A204.1 (cell line): ENCODE data around the gene UST.
"Not testable (repeated sequence)": the region's sequence is repeated elsewhere in the genome, so short reads cannot be mapped to it uniquely, and the experiment has no call there.

Experiments
- FAIRE-seq: peaks from 2 replicates; lab custom pipeline; 2012; peaks lifted over from hg19 to GRCh38; lab: Jason Lieb, UNC

Gene UST

DNA sequence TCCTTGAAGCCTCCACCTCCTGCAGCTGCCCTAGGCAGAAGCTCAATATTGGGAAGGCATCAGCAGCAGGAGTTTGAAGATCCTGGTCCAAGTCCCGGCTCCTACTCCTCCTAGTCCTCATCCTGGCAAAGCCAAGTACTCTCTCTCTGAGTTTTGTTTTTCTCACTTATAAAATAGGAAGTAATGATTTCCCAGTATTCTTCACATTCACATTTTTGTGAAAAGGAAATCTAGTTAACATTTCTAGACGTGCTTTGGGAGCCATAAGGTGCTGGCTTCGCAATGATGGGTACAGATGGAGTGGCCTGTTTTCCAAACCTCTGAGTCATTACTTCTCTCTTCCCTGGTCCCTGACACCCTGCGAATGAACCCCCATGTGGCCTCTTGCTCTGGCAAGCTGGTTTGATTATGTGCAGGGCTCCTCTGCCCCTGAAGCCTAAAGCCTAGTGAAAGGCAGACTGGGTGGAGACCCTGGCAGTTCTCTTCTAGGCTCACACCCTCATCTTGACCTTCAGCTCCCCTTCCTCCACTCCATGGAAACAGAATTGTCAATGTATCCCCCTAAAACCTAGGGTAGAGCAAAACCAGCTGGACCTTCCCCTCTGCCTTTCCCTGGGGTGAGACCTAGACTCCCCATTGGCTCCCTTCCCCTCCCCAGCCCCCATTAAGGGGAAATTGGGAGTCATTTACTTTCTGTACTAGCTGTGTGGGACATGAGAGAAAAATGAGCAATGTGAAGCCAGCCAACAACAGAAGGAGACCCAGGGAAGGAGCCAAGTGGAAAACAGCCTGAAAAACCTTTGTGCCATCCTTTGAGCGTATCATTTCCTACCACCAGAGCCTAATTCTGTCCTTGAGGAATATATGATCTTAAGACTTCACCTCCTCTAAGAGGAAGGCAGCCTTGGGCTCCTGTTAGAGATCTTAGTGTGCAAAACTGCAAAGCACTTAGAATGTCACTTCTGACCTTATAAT, 158.4 kb downstream of the UST start:
- no peak for FAIRE-seq

DNA sequence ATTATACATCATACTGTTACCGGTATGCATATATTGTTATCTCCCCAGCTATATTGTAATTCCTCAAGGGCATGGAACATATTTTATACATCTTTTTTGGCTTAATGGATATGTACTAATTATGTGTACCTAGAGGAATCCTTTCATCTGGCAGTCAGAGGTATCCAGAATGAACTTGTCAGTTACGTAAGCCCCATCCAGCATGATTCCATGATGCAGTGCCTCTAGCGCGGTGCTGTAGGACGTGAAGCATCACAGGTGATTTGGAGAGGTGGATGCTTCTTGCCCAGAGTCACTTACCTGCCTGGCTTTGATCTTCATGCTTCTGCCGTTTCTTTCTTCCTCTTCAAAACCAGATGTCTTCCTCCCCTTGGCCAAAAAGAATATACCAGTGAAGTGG, 159.1 kb downstream of the UST start:
- no peak for FAIRE-seq

DNA sequence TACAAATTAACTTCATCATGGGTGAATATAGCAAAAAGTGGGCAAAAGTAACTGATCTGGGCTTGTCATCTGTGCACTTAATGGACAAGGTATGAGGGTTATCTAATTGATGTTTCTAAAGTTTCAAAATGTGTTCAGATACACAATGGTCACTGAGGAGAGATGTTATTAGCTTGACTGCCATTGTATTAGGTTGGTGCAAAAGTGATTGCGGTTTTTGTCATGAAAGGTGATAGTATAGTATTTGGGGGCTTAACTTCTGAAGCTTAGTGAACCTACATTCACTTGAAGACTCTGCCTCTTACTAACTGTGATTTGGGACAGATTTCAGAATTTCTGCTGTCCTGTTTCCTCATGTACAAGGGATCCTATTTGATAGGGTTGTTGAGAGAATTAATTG, 159.6 kb downstream of the UST start:
- FAIRE-seq, result no peak

DNA sequence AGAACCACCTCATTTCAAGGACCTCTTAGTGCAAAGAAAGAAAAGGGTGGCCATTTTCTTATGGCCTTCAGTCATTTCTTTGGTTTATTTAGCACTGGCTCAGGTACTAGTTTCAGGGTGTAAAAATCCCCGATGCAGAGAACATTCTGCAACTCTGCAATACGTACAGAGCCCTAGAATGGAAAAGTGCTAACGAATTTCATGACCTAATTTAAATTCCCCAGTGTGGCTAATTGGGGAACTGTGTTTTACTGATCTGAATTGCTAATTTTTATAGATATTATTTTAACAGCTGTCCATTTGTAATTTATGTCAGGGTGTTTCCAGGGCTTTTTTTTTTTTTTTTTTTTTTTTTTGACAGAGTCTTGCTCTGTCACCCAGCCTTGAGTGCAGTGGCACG, 160.7 kb downstream of the UST start:
- FAIRE-seq, result no peak

DNA sequence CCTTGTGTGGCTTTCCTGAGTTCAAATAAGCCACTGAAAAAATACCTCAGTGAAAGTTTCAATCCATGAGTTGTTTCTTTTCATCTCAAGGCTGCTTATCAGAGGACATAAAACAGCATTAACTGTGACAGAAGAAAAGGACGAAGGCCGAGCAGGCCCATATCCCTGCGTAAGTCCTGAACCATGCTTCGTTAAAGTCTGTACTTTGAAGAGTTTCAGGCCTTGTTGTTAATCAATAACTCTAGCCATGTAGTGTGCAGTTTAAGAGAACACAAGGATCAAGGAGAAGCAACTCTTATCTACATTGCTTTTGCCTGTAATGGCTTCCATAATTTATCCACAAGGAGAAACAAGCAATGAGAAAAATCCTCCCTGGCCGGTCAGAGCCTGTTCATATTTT, 165.4 kb downstream of the UST start:
- FAIRE-seq, result no peak

DNA sequence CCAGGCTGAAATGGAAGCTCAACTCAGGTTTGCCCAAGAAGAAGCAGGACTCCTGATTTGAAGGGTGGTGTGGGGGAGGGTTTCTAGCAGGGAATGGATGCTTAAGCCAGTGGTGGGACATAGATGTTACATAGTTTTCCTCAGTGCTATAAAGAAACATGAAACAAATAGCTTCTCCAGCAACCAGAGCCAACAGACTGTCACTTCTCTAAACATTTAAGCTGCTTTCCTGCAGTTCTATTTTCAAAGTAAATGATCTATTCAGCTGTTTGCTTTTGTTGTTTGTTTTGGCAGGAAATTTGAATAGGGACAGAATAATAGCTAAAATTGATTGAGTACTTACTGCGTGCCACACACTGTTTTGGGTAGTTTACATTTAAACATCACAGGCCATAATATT, 169.0 kb downstream of the UST start:
- no peak for FAIRE-seq

DNA sequence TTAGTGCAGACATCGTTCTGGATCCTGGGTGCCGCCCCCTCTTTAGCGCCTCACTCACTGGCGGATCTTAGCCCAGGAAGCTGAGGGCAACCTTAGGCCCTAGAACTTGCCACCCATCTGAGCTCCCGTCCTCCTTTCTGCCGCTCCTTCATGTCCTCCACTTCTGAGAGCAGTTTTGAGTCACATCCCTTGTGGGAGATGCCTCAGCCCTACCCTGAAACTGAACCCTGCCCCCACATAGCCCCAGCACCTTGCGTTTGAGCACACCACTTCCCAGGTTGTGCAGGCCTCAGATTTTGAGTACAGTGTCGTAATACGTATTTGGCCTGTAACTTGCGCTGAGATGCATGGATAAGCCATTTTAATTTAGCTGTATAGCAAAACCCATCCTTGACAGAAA, 169.7 kb downstream of the UST start:
- not testable (repeated sequence) for FAIRE-seq

DNA sequence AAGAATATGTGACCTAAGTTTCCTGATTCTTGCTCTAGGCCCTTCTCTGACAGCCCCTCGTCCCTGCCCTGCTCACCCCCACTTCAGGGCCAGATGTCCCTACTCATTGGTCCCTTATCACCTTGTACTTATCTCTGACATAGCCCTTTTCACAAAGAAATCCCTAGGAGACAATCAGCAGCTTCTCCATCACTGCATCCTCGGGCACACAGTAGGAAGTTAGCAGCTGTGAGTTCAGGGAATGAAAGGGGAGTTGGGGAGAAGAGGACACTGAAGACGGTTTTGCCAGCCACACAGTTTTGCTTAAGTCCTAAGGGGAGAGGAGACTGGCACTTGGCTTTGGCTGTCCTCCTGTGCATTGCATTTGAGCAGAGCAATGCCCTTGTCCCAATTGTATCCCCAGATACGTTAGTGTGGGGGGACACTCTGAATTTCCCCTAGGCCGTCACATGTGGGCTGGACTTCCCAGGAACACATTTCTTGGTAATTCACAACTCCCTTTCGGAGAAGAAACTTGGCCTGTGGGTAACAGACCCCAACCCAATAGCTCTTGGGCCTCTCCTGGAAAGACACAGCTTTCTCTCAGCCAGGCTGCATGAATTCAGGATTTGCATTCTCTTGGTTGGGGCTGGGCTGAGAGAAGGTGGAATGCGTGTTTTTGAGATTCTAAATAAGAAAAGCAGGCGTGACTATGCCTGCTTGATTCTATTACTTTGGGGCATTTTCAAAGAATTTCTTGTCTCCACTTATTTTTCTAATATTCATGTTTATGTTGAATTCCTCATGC, 177.6 kb downstream of the UST start:
- FAIRE-seq, result no peak

DNA sequence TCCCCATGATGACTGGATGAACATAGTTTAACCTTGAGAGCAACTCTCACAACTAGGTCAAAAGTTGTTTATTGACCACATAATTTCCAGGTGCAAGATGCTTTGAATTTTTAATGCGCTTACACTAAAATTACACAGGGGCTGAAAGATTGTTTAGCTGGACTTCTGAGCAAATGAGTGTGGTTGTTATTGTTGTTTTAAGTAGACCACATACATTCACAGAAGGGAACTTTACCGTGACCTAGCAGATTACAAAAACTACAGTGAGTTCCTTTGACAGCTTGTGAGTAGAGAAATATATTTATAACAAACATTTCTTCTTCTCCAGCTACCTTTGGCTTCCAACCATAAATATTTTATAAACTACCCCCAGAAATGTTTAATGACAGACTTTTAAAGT, 178.9 kb downstream of the UST start:
- FAIRE-seq, result no peak

DNA sequence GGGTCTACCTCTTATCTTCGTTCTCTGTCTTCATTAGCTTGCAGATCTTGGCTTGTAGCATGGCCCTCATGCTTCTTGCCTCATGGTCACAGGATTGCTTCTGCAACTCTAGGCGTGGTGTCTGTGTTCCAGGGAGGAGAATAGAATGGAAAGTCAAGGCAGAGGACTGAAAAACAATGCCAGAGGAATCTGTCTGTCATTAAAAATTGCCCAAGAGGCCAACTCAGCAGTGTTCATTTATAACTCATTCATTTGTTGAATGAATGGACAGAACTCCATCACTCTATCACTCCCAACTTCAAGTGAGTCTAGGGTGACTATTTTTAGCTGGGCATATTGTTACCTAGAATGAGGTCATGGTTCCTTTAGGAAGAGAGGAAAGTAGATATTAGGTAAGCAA, 179.6 kb downstream of the UST start:
- no peak for FAIRE-seq

DNA sequence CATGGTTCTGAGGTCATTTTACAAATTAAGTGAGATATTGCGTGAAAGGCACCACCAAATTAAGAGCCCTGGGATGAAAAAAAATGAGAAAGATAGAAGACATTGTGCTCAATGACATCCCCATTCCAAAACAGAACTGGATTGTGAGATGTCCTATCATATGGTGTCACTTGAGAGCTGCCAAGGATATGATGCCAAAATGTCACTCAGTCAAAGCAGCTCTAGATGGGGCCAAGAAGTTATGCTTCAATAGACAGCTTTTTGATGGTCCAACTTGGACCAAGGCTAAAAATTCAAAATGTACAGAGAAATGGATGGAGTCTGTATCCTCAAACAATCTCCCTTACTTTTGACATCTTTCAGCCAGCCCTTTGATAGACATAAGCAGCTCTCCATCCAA, 180.8 kb downstream of the UST start:
- FAIRE-seq, result no peak

DNA sequence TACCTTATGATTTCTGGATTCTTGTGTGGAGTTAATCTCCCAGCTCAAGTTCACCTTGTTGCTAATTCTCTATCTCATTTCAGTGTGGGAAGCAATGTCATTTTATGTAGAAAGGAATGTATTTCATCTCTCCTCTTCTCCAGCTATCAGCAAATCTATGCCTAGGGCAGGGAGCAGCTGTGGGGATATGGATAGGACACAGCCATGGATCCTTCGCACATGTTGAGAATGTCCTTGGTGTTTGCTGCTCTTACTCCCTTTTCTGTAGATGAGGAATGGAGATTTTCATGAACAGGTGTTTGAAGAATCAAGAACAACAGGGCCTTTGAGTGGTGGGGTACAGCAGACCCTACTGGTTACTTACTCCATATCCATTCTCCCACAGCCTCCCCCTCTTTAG, 182.0 kb downstream of the UST start:
- no peak for FAIRE-seq

DNA sequence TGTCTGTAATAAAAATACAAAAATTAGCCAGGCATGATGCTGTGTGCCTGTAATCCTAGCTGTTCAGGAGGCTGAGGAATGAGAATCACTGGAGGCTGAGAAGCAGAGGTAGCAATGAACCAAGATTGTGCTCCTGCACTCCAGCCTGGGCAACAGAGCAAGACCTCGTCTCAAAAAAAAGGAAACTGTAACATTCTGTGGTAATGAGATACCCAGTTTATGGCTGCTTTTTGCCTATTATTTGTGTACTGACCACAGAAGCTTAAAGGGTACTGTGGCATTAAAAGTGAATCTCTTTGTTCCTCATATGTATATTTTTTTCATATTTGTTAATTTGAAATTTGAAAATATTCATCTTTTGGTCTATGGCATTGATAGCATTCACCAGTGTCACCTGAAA, 185.4 kb downstream of the UST start:
- FAIRE-seq, result no peak

DNA sequence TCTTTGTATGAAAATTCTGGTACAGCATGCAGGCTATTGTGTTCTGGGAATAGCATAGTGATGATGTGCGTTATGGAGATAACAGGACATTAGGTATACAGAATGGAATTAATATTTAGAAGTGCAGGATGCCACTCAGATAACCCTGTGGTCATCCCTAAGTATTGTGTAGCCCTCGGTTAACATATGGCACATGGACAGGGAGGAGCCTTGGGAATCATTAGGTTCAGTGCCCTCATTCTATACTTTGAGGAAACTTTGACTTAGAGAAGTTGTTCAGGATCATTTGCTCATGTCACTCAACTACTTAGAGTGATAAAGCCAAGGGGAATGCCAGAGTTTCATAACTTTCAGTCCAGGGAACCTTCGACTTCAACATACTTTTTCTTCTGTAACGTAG, 185.9 kb downstream of the UST start:
- FAIRE-seq, result no peak

DNA sequence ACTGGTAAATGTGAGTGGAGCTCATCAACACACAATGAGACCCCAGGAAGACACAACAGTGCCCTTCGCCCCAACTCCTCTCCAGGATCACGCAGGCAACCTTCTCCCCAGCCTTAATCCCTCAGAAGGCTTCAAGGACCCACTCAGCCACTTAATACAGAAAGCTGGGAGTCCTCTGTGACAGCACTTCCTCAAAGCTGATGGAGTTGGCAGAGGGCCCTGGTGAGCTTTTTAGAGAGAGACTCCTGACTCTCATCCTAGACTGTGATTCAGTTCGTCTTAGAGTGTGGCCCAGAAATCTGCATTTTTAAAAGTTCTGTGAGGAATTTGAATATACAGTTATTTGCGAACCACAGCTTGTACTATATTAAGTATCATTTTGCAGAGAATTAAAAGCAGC, 187.7 kb downstream of the UST start:
- no peak for FAIRE-seq

DNA sequence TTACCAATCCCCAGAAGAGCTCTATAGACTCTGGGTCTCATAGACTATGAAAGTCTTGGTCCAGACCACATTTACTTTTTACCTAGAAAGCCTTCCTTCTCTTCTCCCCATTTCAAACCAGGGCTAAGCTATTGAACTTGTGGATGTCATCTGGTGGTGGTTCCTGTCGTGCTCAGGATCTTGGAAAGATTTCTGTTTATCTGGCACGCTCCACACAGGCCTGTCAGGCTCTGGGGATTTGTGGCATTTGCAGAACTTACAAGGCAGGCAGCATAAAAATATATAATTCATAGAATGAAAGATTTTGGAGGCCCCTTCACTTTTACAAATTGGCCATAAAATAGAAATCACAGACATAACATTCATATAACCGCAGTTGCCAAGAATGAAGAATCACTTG, 188.1 kb downstream of the UST start:
- FAIRE-seq, result no peak

DNA sequence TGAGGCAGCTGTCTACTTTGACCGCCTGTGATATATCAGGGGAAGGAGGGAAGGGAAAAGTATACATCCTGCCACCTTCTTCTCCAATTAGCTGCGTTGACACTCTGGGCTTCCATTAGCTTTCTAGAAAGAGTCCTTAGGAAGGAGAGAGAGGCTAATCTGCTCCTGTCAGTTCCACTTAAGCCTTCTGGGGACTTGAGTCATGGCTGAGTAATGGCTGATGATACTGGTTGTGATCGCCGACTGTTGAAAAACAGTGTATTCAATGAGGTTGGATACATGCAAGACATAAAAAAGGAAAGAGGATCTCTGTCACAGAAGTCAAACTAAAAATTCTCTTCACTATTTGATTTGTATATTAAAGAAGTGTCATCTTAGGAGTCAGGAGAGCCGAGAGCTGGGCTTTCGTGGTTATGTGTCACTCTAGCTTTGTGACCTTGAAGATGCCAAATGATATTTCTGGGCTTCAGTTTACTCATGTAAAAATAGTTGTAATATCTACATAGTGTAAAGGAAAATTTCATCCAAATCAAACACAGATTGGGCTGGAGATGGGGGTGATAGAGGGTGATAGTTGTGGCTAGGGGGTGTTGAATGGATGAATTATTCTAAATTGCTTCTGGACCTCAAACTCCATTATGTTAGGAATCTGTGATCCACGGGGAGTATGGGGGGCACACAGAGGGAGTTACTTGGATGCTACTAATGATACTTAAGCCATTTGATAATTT, 189.0 kb downstream of the UST start:
- no peak for FAIRE-seq

DNA sequence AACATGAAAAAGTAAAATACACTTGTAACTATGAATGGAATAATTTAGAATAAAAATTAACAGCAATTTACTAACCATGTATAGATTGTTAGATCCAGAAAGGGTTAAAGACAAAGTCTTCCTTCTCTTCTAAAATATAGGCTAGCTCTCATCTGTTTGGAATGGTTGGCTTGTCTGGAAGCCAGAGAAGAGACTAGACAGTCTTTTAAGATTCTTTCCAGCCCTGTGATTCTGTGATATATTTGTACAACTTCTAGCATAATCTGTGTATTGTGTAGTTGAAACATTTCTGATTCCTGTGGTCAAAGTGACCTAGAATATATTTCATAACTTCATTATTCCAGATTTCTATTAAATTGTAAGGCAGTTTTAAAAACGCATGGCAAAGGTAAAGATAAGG, 196.6 kb downstream of the UST start:
- FAIRE-seq, result no peak

DNA sequence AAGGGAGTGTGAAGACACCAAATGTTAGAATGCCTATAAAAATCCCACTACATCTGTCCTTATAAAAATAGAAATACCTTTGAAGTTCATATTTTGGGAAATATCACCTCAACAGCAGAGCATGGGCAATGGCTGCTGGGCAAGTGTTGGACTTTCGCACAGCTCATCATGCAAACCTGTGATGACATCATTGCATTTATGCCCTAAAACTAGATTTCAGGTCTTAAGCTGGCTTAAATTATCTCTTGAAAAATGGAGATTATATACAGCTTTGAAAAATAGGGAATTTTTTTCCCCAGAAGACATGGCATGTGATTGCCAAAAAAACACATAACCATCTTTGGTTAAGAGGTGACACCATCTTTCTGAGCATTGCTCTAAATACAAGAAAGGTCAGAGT, 197.8 kb downstream of the UST start:
- FAIRE-seq, result no peak

DNA sequence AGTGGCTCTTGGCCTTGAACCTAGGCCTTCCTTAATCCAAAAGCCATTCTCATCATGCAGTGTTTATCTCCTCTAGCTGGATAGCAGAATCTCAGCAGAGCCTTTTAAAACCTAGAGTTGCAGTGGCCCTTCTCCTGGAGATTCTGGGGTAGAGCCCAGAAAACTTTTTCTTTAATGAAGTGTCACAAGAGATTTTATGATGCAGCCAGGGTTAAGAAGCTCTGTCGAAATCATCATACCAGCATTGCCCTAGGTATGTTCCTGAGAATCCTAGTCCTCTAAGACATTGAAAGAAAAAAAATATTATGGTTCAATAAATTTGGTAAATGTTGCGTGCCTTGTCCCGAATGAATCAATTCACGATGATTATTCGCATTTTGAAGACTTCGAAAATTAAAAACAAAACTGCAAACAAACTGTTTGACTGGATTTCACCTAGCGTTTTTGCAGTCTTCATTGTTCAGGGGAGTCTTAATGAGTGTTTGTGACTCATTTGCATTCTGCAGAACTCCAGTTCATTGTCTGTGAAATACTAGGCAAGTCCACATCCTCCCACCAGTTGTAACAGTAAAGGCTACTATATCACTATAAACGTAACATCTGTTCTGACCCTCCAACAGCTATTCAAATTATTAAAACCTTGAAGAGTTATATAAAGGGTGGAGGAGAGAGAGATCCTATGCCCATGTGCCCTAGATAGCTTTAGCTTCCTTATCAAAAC, 198.6 kb downstream of the UST start:
- no peak for FAIRE-seq

DNA sequence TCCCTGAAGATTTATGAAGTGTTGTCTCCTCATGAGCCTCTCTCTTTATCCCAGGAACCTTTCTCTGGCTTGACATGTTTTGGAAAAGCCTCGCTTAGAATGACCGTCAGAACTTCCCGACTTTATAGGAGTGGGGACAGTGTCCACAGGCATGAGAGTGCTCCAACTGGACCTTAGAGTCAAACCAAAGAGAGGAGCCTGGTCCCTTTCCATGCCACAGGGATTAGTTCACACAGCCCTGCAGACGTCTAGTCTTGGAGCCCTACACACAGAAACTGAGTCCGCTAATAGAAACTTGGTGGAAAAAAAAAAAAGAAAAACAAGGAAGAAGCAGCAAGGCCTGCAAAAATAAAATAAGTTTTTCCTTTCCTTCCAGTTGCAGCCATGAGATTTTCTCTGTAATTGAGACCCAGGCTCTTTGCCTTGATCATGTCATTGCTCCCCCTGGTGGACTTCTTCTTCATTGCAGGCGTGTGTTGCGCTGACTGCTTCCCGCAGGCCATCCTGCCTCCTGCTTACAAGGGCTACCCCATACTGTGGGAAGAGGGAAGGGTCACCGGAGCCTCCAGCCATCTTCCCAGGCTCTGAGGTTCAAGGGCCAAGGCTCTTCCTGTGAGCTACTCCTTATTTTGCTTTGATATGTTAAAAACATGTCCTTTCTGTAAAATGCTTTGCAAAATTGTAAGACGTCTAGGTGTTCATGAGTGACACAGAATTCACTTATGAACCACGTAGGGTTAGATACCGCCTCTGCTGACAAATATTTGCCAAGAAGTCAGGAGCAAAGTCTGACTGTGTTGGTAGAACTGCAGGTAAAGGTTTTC, 201.0 kb downstream of the UST start:
- FAIRE-seq, result peak; percentile 66
